Tibial artery (tissue), 4 donors: Measurements from ENCODE around the gene C11orf52.

Experiments
- DNase-seq, 2 donors: peaks; one replicate each; pipeline ENCODE4 v3.0.0-alpha.2; 2019
- H3K27ac ChIP-seq, 2 donors: fragments of 200-600 bp; sonication (generic) in 1 of 2; 1 replicate in 1 of 2; 2 replicates in 1 of 2; pipeline ENCODE4 v1.5.1; 2018 to 2019; ENCODE audit warnings: mild to moderate bottlenecking in 1 of 2
- H3K27me3 ChIP-seq, 2 donors: fragments of 200-600 bp; sonication (generic) in 1 of 2; one replicate each; pipeline versions ENCODE4 v1.5.1 to v1.6.0; 2016 to 2019
- H3K36me3 ChIP-seq, 3 donors: fragments of 200-600 bp; sonication (generic) in 2 of 3; one replicate each; pipeline ENCODE4 v1.5.1; 2016 to 2019; ENCODE audit warnings: mild to moderate bottlenecking in 2 of 3
- H3K4me1 ChIP-seq, 4 donors: fragments of 200-600 bp; sonication (generic) in 2 of 4; 1 replicate in 3 of 4; 2 replicates in 1 of 4; pipeline ENCODE4 v1.5.1; 2016 to 2019
- H3K4me3 ChIP-seq, 2 donors: fragments of 200-600 bp; sonication (generic) in 1 of 2; 1 replicate in 1 of 2; 2 replicates in 1 of 2; pipeline ENCODE4 v1.5.1; 2018 to 2019; ENCODE audit warnings: mild to moderate bottlenecking in 2 of 2
- H3K9me3 ChIP-seq, 3 donors: fragments of 200-600 bp; sonication (generic) in 1 of 3; one replicate each; pipeline ENCODE4 v1.5.1; 2016 to 2019
- CTCF ChIP-seq, 2 experiments: fragments of 200-600 bp in 1 of 2; fragments of 450-650 bp in 1 of 2; IDR thresholded peaks; one replicate each; pipeline ENCODE4 v1.5.1; 2017 to 2019; ENCODE audit warnings: antibody characterized with exemption in 2 of 2, mild to moderate bottlenecking in 1 of 2, moderate library complexity in 1 of 2
- intact Hi-C: fragments of 100-400 bp; cut with DNase I; formaldehyde crosslinking; loops from one replicate; pipeline ENCODE4 v1.15.0; 2023; ENCODE audit warnings: low total_unique reads

The C11orf52 gene

GRCh38 chr11:111886844-111887243 lies 31.9 kb upstream of the C11orf52 start:
- Histone ChIP-seq H3K4me3 (no peak overlapping the region), H3K27me3 (no peaks in the 10 kb centered on the region), H3K4me1 (no peaks in the 10 kb centered on the region), H3K9me3 (no peaks in the 10 kb centered on the region), H3K27ac (no peak overlapping the region), H3K36me3 (peaks cover 0 to 6% (median 0%) of the 10 kb centered on the region in 3 donors)
- intact Hi-C loops, result no loop called here
- no peak for DNase-seq
- no peak for TF ChIP-seq CTCF (IDR thresholded peaks at IDR 0.05)

- no peak for DNase-seq
- peaks cover 0 to 32% (median 3%) of the 10 kb centered on the region in 4 donors for H3K4me1 ChIP-seq
- no peak for TF ChIP-seq CTCF (IDR thresholded peaks at IDR 0.05)
- H3K9me3 ChIP-seq, result no peaks in the 10 kb centered on the region
- H3K36me3 ChIP-seq, result peaks cover 10 to 25% (median 13%) of the 10 kb centered on the region in 3 donors
- no peak overlapping the region for H3K4me3 ChIP-seq
- intact Hi-C loops, result no loop called here
- no peak overlapping the region for H3K27ac ChIP-seq
- H3K27me3 ChIP-seq, result no peaks in the 10 kb centered on the region
Observed at GRCh38 chr11:111905411-111905810, 13.3 kb upstream of the C11orf52 start.

GRCh38 chr11:111906680-111907079 lies 12.0 kb upstream of the C11orf52 start:
- Histone ChIP-seq H3K27ac (peak overlapping the region in 1 of 2 donors; percentile 26), H3K4me3 (no peak overlapping the region)
- intact Hi-C loops, result no loop called here

GRCh38 chr11:111908639-111909305 lies 9.9 kb upstream of the C11orf52 start:
- no peak for DNase-seq
- no peak for TF ChIP-seq CTCF (IDR thresholded peaks at IDR 0.05)
- Histone ChIP-seq H3K4me1 (peaks cover 0 to 35% (median 7%) of the 10 kb centered on the region in 4 donors), H3K27me3 (no peaks in the 10 kb centered on the region), H3K9me3 (no peaks in the 10 kb centered on the region), H3K36me3 (peaks cover 10 to 25% (median 13%) of the 10 kb centered on the region in 3 donors), H3K27ac (peak overlapping the region; percentile 92 to 98), H3K4me3 (peak overlapping the region; percentile 70 to 84)
- intact Hi-C loops, result no loop called here

More at GRCh38 chr11:111906680-111907079, 12.0 kb upstream of the C11orf52 start:
- no peaks in the 10 kb centered on the region for H3K27me3 ChIP-seq
- TF ChIP-seq CTCF (IDR thresholded peaks at IDR 0.05), result no peak
- peaks cover 0 to 32% (median 3%) of the 10 kb centered on the region in 4 donors for H3K4me1 ChIP-seq
- no peaks in the 10 kb centered on the region for H3K9me3 ChIP-seq
- no peak for DNase-seq
- peaks cover 10 to 25% (median 13%) of the 10 kb centered on the region in 3 donors for H3K36me3 ChIP-seq

DNA sequence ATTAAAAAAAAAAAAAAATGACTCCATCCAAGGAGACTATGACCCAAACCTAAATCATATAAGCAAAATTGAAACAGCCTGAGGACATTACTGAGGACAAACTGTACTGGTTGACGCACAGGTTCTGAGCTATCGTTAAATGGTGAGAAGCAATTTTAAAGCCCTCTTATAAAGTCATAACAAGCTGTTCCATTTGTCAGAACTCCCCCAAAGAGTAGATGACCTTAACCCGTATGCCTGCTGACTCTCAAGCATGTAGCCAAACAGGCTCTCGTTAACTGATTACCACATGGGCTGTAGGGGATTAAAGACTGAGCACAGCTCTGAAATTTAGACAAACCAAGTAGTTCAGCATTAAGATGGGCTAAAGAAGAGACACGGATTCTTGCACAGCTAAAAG lies 9.3 kb upstream of the C11orf52 start:
- DNase-seq, result no peak
- no peak for TF ChIP-seq CTCF (IDR thresholded peaks at IDR 0.05)
- Histone ChIP-seq H3K4me3 (peak overlapping the region; percentile 70 to 84), H3K27me3 (no peaks in the 10 kb centered on the region), H3K27ac (peak overlapping the region; percentile 92 to 98), H3K9me3 (no peaks in the 10 kb centered on the region), H3K4me1 (peaks cover 0 to 38% (median 9%) of the 10 kb centered on the region in 4 donors), H3K36me3 (peaks cover 10 to 25% (median 13%) of the 10 kb centered on the region in 3 donors)
- intact Hi-C loops, result no loop called here
